NCI-H460 (cell line): ENCODE measurements around the gene GFPT2. TPM values are rescaled to one million over a fixed set of nuclear protein-coding genes. Genes with fewer than 3 reads are reported as not detected.

Source experiments
- DNase-seq: peaks from one replicate; pipeline ENCODE4 v3.0.0-alpha.2; 2016; ENCODE audit warnings: low read depth; ENCODE audit errors: extremely low read depth
- total RNA-seq: library from RNA; depleted of rRNA; stranded (reverse); fragments of >200 nt; shearing (Covaris generic); gene quantifications from 2 replicates; pipeline ENCODE4 v1.2.3, GENCODE V29; 2014

Gene GFPT2
- total RNA-seq, 1 experiment from 2014 or later = 12.5 TPM

DNA sequence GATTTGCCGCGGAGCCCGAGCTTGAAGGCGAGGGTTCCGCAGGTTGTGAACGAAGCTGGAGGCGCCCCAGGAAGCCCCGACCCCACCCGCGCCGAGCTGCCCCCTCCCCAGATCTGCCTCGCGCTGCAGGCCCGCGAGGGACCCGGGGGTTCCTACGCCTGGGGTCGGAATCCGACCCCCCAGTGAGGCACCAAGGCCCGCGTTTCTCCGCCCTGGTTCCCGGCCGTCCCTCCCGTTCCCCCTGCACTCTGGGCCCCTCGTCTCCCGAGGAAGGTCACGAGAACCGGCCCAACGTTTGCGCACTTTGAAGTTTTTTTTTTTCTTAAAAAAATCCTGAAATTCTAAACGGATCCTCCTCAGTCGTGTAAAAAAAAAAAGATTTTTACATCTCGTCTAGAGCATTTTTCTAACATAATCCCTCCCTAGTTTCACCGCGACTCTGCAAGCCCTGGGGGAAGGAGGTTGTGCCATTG, 880 bp upstream of the GFPT2 start:
- no peak for DNase-seq

DNA sequence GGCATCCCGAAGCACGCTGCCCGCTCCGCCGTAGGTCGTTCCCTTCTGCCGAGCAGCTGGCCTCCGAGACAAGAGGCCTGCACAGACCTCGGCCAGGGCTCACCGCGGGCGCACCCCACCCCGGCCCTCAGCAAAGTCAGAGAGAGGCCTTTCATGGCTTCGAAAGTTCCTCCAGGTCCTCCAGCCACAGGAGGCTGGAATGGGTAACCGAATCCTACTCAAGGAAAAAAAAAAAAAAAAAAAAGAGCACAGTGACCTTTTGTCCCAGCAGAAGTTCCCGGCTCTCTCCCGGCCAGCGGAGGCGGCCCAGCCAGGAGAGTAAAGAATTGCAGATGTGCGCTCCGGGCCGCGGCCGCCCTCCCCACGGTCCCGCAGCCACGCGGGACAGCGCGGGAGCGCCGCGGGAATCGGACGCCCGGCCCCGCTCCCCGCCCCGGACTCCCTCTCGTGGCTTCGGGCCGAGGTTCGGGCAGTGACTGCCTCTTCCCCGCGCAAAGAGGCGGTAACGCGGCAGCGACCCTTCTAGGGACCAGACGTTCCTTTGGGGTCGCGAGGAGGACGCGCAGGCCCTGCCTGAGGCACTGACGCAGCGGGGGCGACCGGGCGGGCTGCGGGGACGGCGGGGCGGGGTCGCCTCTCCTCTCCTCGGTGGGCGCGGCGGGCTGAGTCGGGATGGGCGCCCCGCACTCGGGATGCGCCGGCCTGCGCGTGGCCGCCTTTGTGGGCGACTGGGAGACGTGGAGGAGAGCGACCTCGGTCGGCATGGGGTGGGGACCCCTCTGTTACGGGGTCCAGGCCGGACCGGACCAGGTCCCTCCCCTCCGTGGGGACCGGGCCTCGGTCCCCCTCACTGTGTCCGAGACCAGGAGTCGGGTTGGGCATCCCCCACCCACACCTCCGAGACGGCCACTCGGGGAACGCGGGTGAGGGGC, 754 bp downstream of the GFPT2 start:
- DNase-seq = no peak

DNA sequence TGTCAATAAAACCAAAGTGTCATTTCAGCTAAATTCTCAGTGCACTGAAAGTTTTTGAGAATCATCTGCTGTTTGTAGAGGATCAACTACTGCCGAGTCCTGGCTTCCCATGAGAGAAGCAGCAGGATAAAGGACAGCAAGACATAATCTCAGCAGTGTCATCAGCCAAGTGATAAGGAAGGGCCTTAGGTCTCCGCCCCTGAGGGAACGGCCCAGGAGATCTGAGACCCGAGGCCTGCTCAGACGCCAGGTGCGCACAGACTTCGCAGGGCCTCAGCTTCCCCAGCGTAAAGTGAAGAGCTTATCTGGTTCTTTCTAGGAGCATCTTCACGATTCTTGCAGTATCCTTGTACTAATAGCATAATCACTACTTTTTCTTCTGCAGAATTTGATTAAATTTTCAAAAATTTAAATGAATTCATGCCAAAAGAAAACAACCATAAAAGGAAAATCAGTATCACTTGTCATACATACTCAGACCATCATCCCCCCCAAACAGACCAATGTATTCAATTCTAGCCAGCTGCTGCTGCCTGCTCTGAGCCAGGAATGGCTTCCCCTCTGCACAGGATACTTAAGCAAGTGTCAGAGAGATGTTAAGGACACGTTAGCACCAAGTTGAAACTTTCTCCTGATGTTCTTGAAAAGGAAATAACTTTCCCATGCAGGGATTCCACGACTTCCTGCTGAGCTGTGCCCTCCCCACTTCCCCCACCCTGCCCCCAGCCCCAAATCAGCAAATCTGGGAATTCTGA, 2.2 kb downstream of the GFPT2 start:
- no peak for DNase-seq

DNA sequence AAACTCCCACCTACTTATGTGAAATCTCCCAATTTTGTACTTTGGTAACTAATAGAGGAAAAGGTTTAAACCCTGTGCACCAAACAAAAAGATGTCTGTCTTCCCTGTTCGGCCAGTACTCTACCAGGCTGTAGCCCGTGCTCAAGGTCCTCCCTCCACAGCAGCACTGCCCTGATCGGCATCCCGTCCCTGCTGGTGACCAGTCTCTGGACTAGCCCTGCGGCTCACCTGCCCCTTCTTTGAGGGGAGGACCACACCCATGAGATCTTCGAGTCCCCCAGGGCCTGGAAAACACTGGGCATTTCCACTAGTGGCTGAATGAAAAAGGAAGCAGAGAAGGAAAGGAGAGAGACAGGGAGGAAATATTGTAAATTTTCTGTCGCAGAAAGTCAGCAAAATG, 2.8 kb downstream of the GFPT2 start:
- DNase-seq = no peak

DNA sequence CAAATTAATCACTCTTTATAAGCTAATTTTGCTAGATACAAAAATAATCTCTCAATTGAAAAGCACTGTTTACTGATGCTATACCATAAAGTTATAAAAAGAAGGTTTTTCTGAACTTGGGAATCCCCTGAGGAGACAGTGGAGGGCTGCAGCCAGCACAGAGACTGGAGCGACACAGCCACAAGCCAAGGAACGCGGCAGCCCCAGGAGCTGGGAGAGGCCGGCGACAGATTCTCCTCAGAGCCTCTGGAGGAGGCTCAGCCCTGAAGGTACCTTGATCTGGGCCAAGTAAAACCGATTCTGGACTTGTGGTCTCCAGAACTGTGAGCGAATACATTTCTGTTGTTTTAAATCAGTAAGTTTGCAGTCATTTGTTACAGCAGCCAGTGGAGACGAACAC, 3.7 kb downstream of the GFPT2 start:
- no peak for DNase-seq

DNA sequence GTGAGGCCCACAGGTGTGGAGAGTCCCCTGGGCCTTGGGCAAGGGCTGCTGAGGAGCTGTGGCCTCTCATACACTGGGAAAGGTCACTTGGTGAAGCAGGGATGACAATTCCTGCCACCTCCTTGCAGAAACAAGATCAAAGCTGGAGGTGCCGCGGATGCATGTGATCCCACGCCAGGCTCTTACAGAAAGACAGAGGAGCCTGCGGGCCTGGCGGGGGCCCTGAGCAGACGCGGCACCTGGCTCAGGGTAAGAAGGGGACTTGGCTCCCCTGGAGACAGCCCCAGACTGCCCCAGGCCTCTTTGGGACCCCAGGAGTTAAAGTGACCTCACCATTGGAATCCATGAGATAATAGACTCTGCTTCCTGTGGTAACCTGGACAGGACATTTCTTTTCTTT, 4.8 kb downstream of the GFPT2 start:
- DNase-seq = no peak

DNA sequence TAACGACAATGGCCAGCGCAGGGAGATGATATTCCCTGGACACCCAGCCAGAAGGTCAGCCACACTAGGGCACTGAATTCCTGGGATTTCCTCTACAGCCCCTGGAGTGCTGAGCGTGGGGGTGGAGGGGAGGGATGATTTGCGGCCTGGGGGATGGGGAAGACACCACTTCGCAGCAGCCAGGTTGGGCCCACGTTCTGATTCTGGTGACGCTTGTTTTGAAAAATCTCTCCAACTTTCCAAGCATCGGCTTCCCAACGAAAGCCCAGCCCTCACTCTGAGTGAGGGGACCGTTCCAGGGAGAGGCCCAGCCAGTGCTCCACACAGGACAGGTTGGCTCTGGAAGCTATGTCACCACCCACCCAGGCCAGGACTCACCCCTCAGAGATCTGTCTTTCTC, 5.4 kb downstream of the GFPT2 start:
- no peak for DNase-seq

DNA sequence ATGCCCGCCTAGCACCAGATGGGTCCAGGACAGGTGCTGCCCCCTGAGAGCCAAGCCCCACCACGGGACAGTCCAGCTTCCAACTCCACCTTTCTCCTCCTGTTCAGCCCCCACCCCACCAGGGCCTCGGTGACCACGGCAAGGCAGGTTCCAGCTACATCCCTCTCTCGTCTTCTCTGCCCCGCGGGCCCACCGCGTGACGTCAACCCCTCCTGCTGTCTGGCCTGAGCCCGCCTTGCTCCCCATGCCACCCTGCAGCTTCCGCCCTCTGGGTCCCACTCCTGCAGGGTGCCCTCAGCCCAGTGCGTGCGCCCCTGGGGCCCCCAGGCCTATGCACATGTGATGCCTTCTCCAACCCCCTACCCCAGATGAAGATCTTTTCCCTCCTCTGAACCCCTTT, 6.8 kb downstream of the GFPT2 start:
- no peak for DNase-seq

DNA sequence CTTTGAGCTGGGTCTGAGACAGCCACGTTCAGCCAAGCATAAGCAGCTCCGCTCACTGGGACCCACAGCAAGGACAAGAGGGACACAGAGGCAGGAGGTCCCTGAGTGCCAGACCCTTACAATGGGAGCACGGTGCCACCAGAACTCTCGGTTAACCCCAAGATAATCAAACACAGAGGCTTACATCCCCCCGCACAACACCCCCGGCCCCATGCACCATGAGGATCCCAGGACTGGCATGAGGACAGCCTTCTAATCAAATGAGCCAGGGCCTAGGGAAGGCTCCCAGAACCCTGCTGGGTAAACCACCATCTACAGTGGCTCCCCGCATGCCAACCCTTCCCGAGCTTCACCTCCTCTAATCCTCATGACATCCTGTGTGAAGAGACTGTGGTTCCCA, 7.4 kb downstream of the GFPT2 start:
- DNase-seq = no peak

DNA sequence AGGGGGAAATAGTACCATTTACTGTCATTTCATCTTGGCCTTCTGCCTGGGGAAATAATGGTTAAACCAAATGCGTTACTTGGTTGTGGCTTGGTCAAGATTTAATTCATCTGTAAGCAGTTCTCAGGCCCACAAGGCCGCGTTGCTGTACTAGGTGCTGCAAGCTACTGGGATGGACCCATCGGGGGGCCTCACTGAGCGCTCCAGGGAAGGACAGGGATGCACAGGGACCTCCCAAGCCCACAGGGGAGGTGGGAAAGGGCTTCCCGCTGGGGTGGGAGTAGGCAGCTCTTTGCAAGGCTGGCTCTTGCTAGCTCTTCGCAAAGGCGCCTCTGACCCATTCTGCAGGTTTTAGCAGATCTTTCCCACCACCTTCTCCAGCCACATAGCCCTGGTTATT, 8.0 kb downstream of the GFPT2 start:
- DNase-seq = no peak

DNA sequence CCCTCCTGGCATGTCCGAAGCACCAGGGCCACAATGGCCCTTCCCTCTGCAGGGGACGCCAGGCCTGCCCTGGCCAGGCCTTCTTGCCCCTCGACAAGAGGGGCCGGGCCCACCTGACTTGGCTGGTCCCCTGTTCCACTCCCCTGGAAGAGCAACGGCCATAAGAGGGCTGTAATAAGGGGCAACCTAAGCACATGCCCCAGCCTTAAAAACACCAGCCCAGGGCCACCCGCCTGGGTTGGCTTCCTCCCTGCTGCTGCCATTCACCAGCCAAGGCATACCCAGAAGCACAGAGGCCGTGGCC, 8.5 kb downstream of the GFPT2 start:
- DNase-seq = no peak

DNA sequence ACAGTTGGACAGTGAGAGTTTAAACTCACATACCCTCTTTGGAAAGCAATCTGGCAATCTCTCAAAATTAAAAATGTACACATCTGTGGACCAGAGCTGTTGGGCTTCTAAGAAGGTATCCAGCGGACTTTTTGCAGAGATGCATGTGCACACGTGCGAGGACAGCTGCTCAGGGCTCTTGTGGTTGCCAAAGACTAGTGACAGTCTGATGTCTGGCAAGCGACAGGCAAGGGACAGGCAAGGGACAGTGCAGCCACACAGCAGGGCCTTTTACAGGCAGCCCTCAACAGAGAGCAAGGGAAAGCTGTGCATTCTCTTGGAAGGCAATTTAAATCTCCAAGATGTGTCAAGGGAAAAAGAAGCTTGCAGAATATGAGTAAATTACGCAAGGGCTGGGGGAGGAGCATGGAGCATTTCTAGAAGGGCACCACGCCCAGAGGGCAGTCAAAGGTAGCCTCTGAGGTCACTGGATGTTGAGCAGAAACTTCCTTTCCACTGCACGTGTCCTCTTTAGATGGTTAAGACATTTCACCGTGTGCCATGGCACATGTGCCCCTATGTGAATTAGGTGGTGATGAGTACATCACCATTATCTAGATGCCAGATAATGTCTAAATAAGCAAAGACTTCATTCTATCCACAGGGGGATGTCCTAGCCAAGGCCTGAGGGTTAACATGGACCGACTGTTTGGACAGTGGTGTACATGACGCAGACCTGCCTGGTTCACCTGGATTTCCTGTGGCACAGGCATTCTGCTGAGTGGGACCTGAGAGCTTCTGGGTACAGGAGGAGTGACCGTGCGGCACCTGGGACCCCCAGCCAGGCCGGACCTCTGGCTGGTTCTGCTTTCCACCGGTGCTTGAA, 9.1 kb downstream of the GFPT2 start:
- no peak for DNase-seq

DNA sequence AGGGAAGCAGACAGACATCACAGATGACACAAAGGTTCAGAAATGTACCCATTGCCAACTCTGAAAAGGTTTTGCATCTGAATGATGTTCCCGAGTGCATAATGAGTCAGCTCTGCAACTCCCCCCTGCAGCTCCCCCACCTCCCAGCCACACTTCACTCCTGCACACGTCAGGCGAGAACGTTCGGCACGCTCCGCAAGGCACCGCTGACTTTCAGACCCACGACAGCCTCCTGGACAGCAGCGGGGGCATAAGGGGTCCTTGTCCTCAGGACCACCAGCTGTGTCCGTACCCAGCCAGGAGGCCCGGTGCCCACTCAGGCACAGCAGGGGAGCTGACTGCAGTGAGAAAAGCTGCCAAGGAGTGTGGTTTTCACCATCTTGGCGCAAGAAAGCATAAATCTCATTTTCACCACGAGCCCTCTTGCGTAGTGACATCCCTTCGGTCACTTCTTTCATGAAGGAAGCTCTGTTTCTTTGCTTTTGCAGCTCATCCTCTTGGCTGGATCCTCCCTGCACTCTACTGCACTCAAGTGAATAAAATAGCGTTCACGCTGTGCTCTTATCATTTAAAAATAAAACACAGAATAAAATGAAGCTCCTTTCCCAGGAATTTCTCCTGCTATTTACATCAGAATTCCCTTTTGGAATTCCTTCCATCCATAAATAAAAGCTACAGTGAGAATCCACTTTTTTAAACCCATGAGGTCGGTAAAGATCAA, 9.9 kb downstream of the GFPT2 start:
- no peak for DNase-seq

DNA sequence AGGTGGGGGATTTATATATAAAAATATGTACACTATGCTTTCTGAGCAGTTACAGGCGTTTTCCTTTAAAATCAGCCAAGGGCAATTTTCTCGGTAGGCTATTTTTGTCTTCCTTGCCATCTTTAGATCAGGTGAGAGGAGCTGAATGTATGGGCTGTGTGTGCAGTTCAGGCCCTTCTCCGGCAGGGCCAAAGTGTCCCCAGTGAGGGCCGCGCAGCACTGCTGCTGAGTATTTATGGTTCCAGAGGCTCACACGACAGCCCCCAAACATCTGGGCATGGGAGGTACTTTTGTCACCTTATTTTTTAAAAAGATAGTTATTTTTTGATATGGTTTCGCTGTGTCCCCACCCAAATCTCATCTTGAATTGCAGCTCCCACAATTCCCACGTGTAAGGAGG, 11.5 kb downstream of the GFPT2 start:
- DNase-seq = no peak

DNA sequence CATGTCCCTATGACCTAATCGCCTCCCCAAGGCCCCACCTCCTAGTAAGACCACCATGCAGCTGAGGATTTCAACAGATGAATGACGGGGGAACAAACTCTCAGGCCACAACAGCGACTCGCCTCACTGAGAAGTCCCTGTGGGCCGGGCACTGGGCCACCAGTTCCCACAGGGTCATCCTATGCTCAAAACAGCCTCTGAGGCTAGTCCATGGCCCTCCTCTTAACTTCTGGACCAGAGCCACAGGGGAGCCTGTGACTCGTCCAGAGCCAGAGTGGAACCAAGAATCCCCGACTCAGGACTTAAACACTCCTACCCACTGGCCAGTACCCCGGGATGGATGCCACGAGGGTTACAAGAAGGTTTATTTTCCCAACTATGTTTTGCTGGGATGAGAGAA, 12.3 kb downstream of the GFPT2 start:
- no peak for DNase-seq

DNA sequence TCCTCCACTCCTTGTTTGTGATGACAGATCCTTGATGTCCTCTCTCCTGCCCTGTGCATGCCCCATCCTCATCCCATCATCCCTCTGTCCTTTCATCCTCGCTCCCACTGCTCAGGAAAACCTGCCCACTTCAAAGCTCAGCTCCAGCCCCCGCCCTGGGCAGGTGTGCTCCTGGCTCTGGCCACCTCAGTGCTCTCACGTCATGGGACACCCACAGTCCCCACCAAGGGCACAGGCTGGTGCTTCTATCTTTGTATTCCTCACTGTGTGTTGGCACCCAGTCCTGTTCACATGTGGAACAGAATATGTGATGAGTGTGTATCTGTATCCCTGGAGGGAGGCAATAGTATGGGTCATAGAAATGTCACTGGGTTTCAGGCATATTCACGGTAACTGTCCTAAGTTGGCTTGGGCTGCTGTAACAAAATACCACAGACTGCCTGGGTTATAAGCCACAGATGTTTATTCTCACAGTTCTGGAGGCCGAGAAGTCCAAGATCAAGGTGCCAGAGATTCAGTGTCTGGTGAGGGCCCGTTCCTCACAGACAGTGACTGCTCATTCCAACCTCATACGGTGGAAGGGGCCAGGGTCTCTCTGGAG, 13.5 kb downstream of the GFPT2 start:
- no peak for DNase-seq

DNA sequence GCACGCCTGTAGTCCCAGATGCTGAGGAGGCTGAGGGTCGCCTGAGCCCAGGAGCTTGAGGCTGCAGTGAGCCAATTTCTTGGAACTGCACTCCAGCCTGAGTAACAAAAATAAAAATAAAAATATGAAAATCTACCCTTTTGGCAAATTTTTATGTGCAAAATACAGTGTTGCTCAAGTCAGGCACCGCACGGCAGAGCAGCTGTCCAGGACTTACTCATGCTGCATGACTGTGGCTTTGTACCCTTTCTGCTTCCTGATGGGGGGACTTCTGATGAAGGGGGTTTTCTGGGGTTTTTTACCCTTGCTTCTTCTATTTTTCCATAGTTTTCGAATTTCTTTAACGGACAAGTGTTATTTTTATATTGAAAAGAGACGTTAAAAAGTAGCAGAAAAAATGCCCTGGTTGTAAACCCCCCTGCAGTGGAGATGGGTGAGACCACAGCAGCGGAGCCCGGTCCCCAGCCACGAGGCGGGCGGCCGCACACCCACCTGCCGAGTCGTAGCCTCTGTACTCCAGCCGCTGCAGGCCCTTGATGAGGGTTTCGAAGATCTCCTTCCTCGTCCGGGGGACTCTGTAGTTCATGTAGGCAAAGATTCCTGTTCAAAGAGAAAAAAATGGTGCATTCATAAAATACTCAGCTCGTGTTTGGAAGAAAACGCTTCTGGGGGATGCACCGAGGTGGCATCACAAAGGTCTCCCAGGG, 15.0 kb downstream of the GFPT2 start:
- no peak for DNase-seq

DNA sequence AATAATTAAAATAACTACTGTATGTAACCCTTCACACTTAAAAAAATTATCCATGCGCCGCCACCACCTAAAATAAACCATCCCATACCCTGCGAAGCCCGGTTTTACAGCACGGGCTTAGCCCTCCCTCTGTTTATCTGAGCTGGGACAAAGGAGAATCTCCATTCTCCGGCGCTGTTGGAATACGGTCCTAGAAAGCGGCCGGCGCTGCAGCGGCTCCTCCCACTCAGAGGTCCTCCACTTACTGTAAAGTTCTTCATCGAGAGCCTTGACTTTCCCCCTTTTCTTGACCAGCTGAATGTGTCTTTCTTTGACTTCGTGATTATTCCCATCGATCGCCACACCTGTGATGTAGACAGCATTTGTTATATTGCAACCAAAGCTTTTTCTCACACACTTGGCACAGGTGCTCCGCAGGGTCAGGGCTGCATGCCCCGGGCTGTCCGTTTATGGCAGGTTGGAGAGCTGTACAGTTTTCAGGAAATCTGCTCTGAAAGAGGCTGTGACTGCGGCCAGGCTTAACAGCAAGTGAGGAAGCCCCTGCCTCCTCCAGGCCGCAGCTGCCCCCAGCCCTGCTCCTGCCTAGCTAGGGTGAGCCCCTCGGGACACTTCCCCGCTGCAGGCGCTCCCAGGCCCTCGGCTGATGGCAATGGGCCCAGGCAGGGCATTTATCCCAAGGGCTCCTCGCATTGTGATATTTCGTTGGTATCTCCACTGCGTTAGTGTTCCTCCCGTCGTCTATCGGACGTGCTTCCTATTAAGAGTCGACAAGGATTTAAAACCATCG, 16.7 kb downstream of the GFPT2 start:
- no peak for DNase-seq
